Limb (tissue), 2 donors: ENCODE results near the gene PAPOLA.
A peak's percentile ranks its signal among the peaks of the same experiment; 100 is the strongest.

ENCODE experiments used
- DNase-seq, 2 donors: peaks; one replicate each; pipeline ENCODE4 v3.0.0-alpha.2; 2016; ENCODE audit errors: extremely low spot score in 2 of 2

Gene PAPOLA

GRCh38 chr14:96586056-96586455 is 83.9 kb downstream of the PAPOLA start:
- DNase-seq: peak in 1 of 2 donors; percentile 23

- DNase-seq: peak in 1 of 2 donors; percentile 24
Observed at GRCh38 chr14:96586921-96587822, 85.0 kb downstream of the PAPOLA start.

GRCh38 chr14:96587823-96588385 is 85.7 kb downstream of the PAPOLA start:
- DNase-seq: peak in 1 of 2 donors; percentile 11

- peak in 1 of 2 donors; percentile 36 for DNase-seq
Observed at GRCh38 chr14:96588410-96589257, 86.5 kb downstream of the PAPOLA start.

GRCh38 chr14:96589577-96589976 is 87.4 kb downstream of the PAPOLA start:
- DNase-seq: peak in 1 of 2 donors; percentile 23

- peak in 1 of 2 donors; percentile 4 for DNase-seq
Observed at GRCh38 chr14:96590190-96590864, 88.1 kb downstream of the PAPOLA start.

GRCh38 chr14:96592591-96593386 is 90.6 kb downstream of the PAPOLA start:
- DNase-seq: peak; percentile 30 to 77

GRCh38 chr14:96594961-96595360 is 92.8 kb downstream of the PAPOLA start:
- no peak for DNase-seq

- no peak for DNase-seq
Observed at GRCh38 chr14:96597680-96598079, 95.5 kb downstream of the PAPOLA start.

GRCh38 chr14:96598332-96598928 is 96.2 kb downstream of the PAPOLA start:
- DNase-seq: no peak

GRCh38 chr14:96599076-96599475 is 96.9 kb downstream of the PAPOLA start:
- DNase-seq: no peak

- no peak for DNase-seq
Observed at GRCh38 chr14:96602186-96602585, 100.0 kb downstream of the PAPOLA start.

GRCh38 chr14:96603350-96604255 is 101.4 kb downstream of the PAPOLA start:
- DNase-seq: no peak

GRCh38 chr14:96614481-96614881 is 112.3 kb downstream of the PAPOLA start:
- peak in 1 of 2 donors; percentile 45 for DNase-seq

GRCh38 chr14:96616161-96616721 is 114.1 kb downstream of the PAPOLA start:
- DNase-seq: no peak
